Progenitor cell of endocrine pancreas (in vitro differentiated cells): ENCODE measurements around the gene SIRT6. TPM values are rescaled to one million over a fixed set of nuclear protein-coding genes. Genes with fewer than 3 reads are reported as not detected.

ENCODE experiments used
- DNase-seq: peaks from one replicate; pipeline ENCODE4 v3.0.0; 2021; ENCODE audit warnings: low spot score; ENCODE audit not compliant: unreplicated experiment
- H3K27ac Mint-ChIP-seq: 2 replicates; pipeline ENCODE4 v1.8.0; 2021; ENCODE audit warnings: mild to moderate bottlenecking, moderate library complexity, mixed read lengths
- H3K27me3 Mint-ChIP-seq: 2 replicates; pipeline ENCODE4 v1.8.0; 2021; ENCODE audit warnings: mixed read lengths
- H3K36me3 Mint-ChIP-seq: 2 replicates; pipeline ENCODE4 v1.8.0; 2022; ENCODE audit warnings: mixed read lengths; ENCODE audit not compliant: insufficient read depth
- H3K4me1 Mint-ChIP-seq: 2 replicates; pipeline ENCODE4 v1.8.0; 2021; ENCODE audit warnings: low read depth, mixed read lengths
- H3K4me3 Mint-ChIP-seq: 2 replicates; pipeline ENCODE4 v1.8.0; 2021; ENCODE audit warnings: low read depth, mild to moderate bottlenecking, moderate library complexity, mixed read lengths
- H3K9me3 Mint-ChIP-seq: 2 replicates; pipeline ENCODE4 v1.8.0; 2021; ENCODE audit warnings: low read depth, mixed read lengths
- CTCF ChIP-seq: fragments of 200-600 bp; sonication (generic); IDR thresholded peaks from one replicate; pipeline ENCODE4 v1.5.0; 2021; ENCODE audit warnings: antibody characterized with exemption, mild to moderate bottlenecking; ENCODE audit not compliant: unreplicated experiment
- total RNA-seq: library from RNA; stranded (reverse); gene quantifications from 2 replicates; pipeline ENCODE4 v1.2.1, GENCODE V29; 2021

Gene SIRT6
- total RNA-seq, 1 donor from 2014 or later = 33.2 TPM

DNA sequence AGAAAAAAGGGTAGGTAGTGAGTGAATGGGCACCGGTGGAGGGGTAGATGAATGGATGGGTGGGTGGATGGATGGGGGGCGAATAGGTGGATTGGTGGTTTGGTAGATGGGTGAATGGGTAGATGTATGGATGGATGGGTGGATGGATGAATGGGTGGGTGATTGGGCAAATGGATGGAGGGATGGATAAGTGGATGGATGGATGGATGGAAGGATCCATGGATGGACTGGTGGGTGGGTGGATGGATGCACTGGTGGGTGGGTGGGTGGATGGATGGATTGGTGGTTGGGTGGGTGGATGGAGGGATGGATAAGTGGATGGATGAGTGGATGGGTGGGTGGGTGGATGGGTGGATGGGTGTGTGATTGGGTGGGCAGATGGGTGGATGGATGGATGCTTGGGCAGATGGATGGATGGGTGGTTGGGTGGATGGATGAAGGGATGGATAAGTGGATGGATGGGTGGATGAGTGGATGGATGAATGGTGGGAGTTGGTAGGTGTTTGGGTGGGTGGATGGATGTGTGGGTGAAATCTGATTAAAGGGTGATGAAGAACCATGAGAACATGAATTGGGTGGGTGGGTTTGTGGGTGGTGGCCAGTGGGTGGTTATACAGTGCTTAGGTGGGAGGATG lies 2.5 kb upstream of the SIRT6 start:
- Mint-ChIP-seq H3K4me3 (no peak overlapping the region), H3K9me3 (no peaks in the 10 kb centered on the region), H3K27me3 (peaks cover 6% of the 10 kb centered on the region), H3K36me3 (peaks cover under 1% of the 10 kb centered on the region), H3K27ac (no peak overlapping the region), H3K4me1 (peaks cover 11% of the 10 kb centered on the region)
- no peak for TF ChIP-seq CTCF
- DNase-seq = no peak

GRCh38 chr19:4183967-4184717 lies 1.8 kb upstream of the SIRT6 start:
- H3K27ac Mint-ChIP-seq = no peak overlapping the region
- H3K4me3 Mint-ChIP-seq = peak overlapping the region; percentile 41
- DNase-seq = no peak
- no peaks in the 10 kb centered on the region for H3K9me3 Mint-ChIP-seq
- peaks cover 6% of the 10 kb centered on the region for H3K27me3 Mint-ChIP-seq
- H3K4me1 Mint-ChIP-seq = peaks cover 11% of the 10 kb centered on the region
- no peak for TF ChIP-seq CTCF
- H3K36me3 Mint-ChIP-seq = peaks cover 6% of the 10 kb centered on the region

DNA sequence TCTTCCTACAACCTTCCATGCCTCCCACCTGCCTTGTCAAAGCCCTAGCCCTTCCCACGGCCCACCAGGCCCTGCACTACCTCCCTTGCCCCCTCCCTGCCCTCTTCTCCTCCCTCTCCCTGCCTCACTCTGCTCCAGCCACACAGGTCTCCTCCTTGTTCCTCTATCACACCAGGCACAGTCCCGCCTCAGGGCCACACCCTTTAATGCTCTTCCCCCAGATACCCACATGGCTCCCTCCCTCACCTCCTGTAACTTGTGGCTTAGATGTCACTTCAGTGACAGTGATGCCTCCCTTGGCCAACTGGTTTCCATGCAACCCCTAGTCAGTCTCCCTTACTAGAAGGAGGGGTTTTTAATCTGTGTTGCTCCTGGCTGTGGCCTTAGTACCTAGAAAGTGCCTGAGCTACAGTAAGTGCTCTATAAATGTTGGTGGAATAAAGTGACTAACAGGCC lies 1.3 kb downstream of the SIRT6 start:
- H3K27me3 Mint-ChIP-seq = no peaks in the 10 kb centered on the region
- H3K4me1 Mint-ChIP-seq = peaks cover 11% of the 10 kb centered on the region
- peak overlapping the region; percentile 63 for H3K4me3 Mint-ChIP-seq
- no peak for DNase-seq
- peaks cover 8% of the 10 kb centered on the region for H3K36me3 Mint-ChIP-seq
- no peak for TF ChIP-seq CTCF
- H3K27ac Mint-ChIP-seq = peak overlapping the region; percentile 79
- no peaks in the 10 kb centered on the region for H3K9me3 Mint-ChIP-seq

DNA sequence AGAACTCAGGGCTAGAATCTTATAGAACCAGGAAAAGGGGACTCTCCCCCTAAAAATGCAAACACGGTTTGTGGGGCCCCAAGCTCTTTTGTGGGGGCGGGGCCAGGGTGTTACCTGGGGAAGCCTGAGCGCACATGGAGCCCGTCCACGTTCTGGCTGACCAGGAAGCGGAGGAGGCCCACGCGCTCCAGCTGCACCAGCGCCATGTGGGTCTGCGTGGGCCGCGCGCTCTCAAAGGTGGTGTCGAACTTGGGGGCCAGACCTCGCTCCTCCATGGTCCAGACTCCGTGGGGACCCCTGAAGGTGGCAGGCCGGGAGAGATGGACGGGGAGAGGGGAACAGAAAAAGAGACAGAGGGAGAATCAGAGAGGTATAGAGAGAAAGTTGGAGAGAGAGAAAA lies 3.4 kb downstream of the SIRT6 start:
- no peaks in the 10 kb centered on the region for H3K9me3 Mint-ChIP-seq
- TF ChIP-seq CTCF = no peak
- DNase-seq = no peak
- no peak overlapping the region for H3K4me3 Mint-ChIP-seq
- H3K27ac Mint-ChIP-seq = no peak overlapping the region
- H3K36me3 Mint-ChIP-seq = peaks cover 8% of the 10 kb centered on the region
- H3K4me1 Mint-ChIP-seq = peaks cover 11% of the 10 kb centered on the region
- no peaks in the 10 kb centered on the region for H3K27me3 Mint-ChIP-seq

GRCh38 chr19:4177146-4177545 lies 5.2 kb downstream of the SIRT6 start:
- H3K9me3 Mint-ChIP-seq = no peaks in the 10 kb centered on the region
- no peak overlapping the region for H3K4me3 Mint-ChIP-seq
- H3K27me3 Mint-ChIP-seq = peaks cover 4% of the 10 kb centered on the region
- TF ChIP-seq CTCF = no peak
- peaks cover 8% of the 10 kb centered on the region for H3K36me3 Mint-ChIP-seq
- peak overlapping the region; percentile 37 for H3K27ac Mint-ChIP-seq
- peaks cover 5% of the 10 kb centered on the region for H3K4me1 Mint-ChIP-seq
- DNase-seq = no peak
